ENCODE measurements around the gene CA12.
A peak's percentile ranks its signal among the peaks of the same experiment; 100 is the strongest.

Gene CA12

GRCh38 chr15:63405683-63406390 is 24.2 kb upstream of the CA12 start:
- Mint-ChIP-seq H3K4me1 (peaks cover 53% of the 10 kb centered on the region), H3K4me3 (no peak overlapping the region), H3K27ac (peak overlapping the region; percentile 77), H3K9me3 (peaks cover 7% of the 10 kb centered on the region), H3K36me3 (ENCODE audit: low read depth) (peaks cover 5% of the 10 kb centered on the region), H3K27me3 (ENCODE audit: low read depth, poor library complexity) (peaks cover 6% of the 10 kb centered on the region)
- no peak for DNase-seq
- no peak for TF ChIP-seq CTCF (IDR thresholded peaks at IDR 0.05)

GRCh38 chr15:63405159-63405558 is 23.5 kb upstream of the CA12 start:
- Mint-ChIP-seq H3K4me1 (peaks cover 53% of the 10 kb centered on the region), H3K9me3 (peaks cover 3% of the 10 kb centered on the region)

GRCh38 chr15:63403254-63403945 is 21.8 kb upstream of the CA12 start:
- Mint-ChIP-seq H3K9me3 (no peaks in the 10 kb centered on the region), H3K36me3 (ENCODE audit: low read depth) (no peaks in the 10 kb centered on the region), H3K4me3 (no peak overlapping the region), H3K27me3 (ENCODE audit: low read depth, poor library complexity) (peaks cover 6% of the 10 kb centered on the region), H3K27ac (peak overlapping the region; percentile 64), H3K4me1 (peaks cover 53% of the 10 kb centered on the region)
- no peak for TF ChIP-seq CTCF (IDR thresholded peaks at IDR 0.05)
- DNase-seq, result no peak

More at GRCh38 chr15:63405159-63405558, 23.5 kb upstream of the CA12 start:
- Mint-ChIP-seq H3K36me3 (ENCODE audit: low read depth) (no peaks in the 10 kb centered on the region), H3K4me3 (no peak overlapping the region), H3K27ac (no peak overlapping the region), H3K27me3 (ENCODE audit: low read depth, poor library complexity) (peaks cover 5% of the 10 kb centered on the region)
- no peak for TF ChIP-seq CTCF (IDR thresholded peaks at IDR 0.05)
- no peak for DNase-seq

- DNase-seq, result no peak
- Mint-ChIP-seq H3K27ac (peak overlapping the region; percentile 64), H3K27me3 (ENCODE audit: low read depth, poor library complexity) (peaks cover 7% of the 10 kb centered on the region)
Measured at GRCh38 chr15:63402498-63403253, 21.0 kb upstream of the CA12 start.

More at GRCh38 chr15:63402498-63403253, 21.0 kb upstream of the CA12 start:
- Mint-ChIP-seq H3K4me3 (no peak overlapping the region), H3K9me3 (no peaks in the 10 kb centered on the region), H3K36me3 (ENCODE audit: low read depth) (no peaks in the 10 kb centered on the region), H3K4me1 (peaks cover 47% of the 10 kb centered on the region)
- peak; percentile 49 for TF ChIP-seq CTCF (IDR thresholded peaks at IDR 0.05)
